HEK293 (cell line): ENCODE results near the gene SAXO1.

ENCODE experiments used
- CTCF ChIA-PET: fragments of 350-600 bp; formaldehyde crosslinking; extraction: SDS; loops from one replicate; lab custom pipeline; 2021; ENCODE audit warnings: antibody characterized with exemption; lab: Yijun Ruan, JAX
- POLR2A ChIA-PET: fragments of 300-600 bp; formaldehyde crosslinking; extraction: SDS; loops from one replicate; lab custom pipeline; 2020; ENCODE audit warnings: antibody characterized with exemption, inconsistent platforms; lab: Yijun Ruan, JAX
- H3K27ac ChIP-seq: fragments of 200-500 bp; sonication (Bioruptor generic); 2 replicates; pipeline ENCODE4 v1.5.1; 2014; ENCODE audit warnings: low read depth, low read length, control low read depth, inconsistent platforms; ENCODE audit errors: extremely low read depth
- H3K36me3 ChIP-seq, 2 experiments: fragments of 200-500 bp in 1 of 2; sonication (Bioruptor generic) in 1 of 2; 1 replicate in 1 of 2; 2 replicates in 1 of 2; pipeline ENCODE4 v1.5.1; 2014 to 2017; ENCODE audit warnings: inconsistent platforms in 2 of 2, low read length in 2 of 2; ENCODE audit not compliant: control insufficient read depth in 2 of 2, insufficient read depth in 1 of 2
- H3K4me1 ChIP-seq: fragments of 200-500 bp; sonication (Bioruptor generic); 2 replicates; pipeline ENCODE4 v1.5.1; 2014; ENCODE audit warnings: mild to moderate bottlenecking, low read length, inconsistent platforms; ENCODE audit not compliant: control insufficient read depth, insufficient read depth
- H3K4me3 ChIP-seq: 2 replicates; pipeline ENCODE4 v1.5.1; 2011; ENCODE audit warnings: low read depth, mild to moderate bottlenecking, control low read depth, low read length, moderate library complexity
- H3K9me3 ChIP-seq: fragments of 200-500 bp; sonication (Bioruptor generic); 2 replicates; pipeline ENCODE4 v1.5.1; 2014; ENCODE audit warnings: low read depth, low read length, inconsistent platforms; ENCODE audit not compliant: control insufficient read depth, insufficient read depth
- EGR2 ChIP-seq: fragments of 450-650 bp; formaldehyde crosslinking; IDR thresholded peaks from 2 replicates; pipeline ENCODE4 v1.5.1; 2016; ENCODE audit warnings: low read depth, missing biosample characterization, missing genetic modification characterization
- GLIS1 ChIP-seq: fragments of 450-650 bp; formaldehyde crosslinking; IDR thresholded peaks from 2 replicates; pipeline ENCODE4 v1.5.1; 2016; ENCODE audit warnings: missing biosample characterization, missing genetic modification characterization
- HOXA7 ChIP-seq: sonication (generic); formaldehyde crosslinking; IDR thresholded peaks from 2 replicates; pipeline ENCODE4 v1.8.1; 2022; ENCODE audit warnings: missing genetic modification reagents, borderline replicate concordance
- KLF8 ChIP-seq: fragments of 450-650 bp; formaldehyde crosslinking; IDR thresholded peaks from 2 replicates; pipeline ENCODE4 v1.5.1; 2016; ENCODE audit warnings: missing biosample characterization, missing genetic modification characterization
- KLF9 ChIP-seq: fragments of 450-650 bp; formaldehyde crosslinking; IDR thresholded peaks from 2 replicates; pipeline ENCODE4 v1.5.1; 2016; ENCODE audit warnings: missing biosample characterization, missing genetic modification characterization, low read depth
- OVOL3 ChIP-seq: fragments of 450-650 bp; formaldehyde crosslinking; IDR thresholded peaks from 2 replicates; pipeline ENCODE4 v1.5.1; 2016; ENCODE audit warnings: missing biosample characterization, missing genetic modification characterization
- SCRT2 ChIP-seq: fragments of 450-650 bp; formaldehyde crosslinking; IDR thresholded peaks from 2 replicates; pipeline ENCODE4 v1.5.1; 2016; ENCODE audit warnings: missing biosample characterization, missing genetic modification characterization
- TRIM28 ChIP-seq: IDR thresholded peaks from 2 replicates; pipeline ENCODE4 v1.6.1; 2011; ENCODE audit warnings: low read length, control low read depth, borderline replicate concordance
- ZFHX2 ChIP-seq: fragments of 450-650 bp; formaldehyde crosslinking; conservative IDR thresholded peaks from 2 replicates; pipeline ENCODE4 v1.5.1; 2016; ENCODE audit warnings: missing biosample characterization, missing genetic modification characterization
- ZNF121 ChIP-seq: fragments of 450-650 bp; formaldehyde crosslinking; IDR thresholded peaks from 2 replicates; pipeline ENCODE4 v1.5.1; 2016; ENCODE audit warnings: missing biosample characterization, missing genetic modification characterization
- ZNF133 ChIP-seq: fragments of 450-650 bp; formaldehyde crosslinking; IDR thresholded peaks from 2 replicates; pipeline ENCODE4 v1.5.1; 2016; ENCODE audit warnings: missing biosample characterization, missing genetic modification characterization
- ZNF16 ChIP-seq: fragments of 450-650 bp; formaldehyde crosslinking; IDR thresholded peaks from 2 replicates; pipeline ENCODE4 v1.5.1; 2016; ENCODE audit warnings: low read depth, missing biosample characterization, missing genetic modification characterization
- ZNF211 ChIP-seq: fragments of 450-650 bp; formaldehyde crosslinking; IDR thresholded peaks from 2 replicates; pipeline ENCODE4 v1.5.1; 2016; ENCODE audit warnings: low read depth, missing biosample characterization, missing genetic modification characterization
- ZNF324 ChIP-seq: fragments of 450-650 bp; formaldehyde crosslinking; IDR thresholded peaks from 2 replicates; pipeline ENCODE4 v1.5.1; 2016; ENCODE audit warnings: missing biosample characterization, missing genetic modification characterization
- ZNF341 ChIP-seq: fragments of 450-650 bp; formaldehyde crosslinking; IDR thresholded peaks from 2 replicates; pipeline ENCODE4; 2016; ENCODE audit warnings: low read depth, missing biosample characterization, missing genetic modification characterization
- ZNF473 ChIP-seq: fragments of 450-650 bp; formaldehyde crosslinking; IDR thresholded peaks from 2 replicates; pipeline ENCODE4 v1.5.1; 2017; ENCODE audit warnings: missing biosample characterization, missing genetic modification characterization
- ZNF521 ChIP-seq: fragments of 450-650 bp; formaldehyde crosslinking; IDR thresholded peaks from 2 replicates; pipeline ENCODE4 v1.5.1; 2017; ENCODE audit warnings: missing biosample characterization, mild to moderate bottlenecking, missing genetic modification characterization
- ZNF549 ChIP-seq: fragments of 450-650 bp; IDR thresholded peaks from 2 replicates; pipeline ENCODE4 v1.5.1; 2018; ENCODE audit warnings: missing biosample characterization, missing genetic modification characterization, mild to moderate bottlenecking, inconsistent platforms, moderate library complexity
- ZNF560 ChIP-seq: fragments of 450-650 bp; formaldehyde crosslinking; IDR thresholded peaks from 2 replicates; pipeline ENCODE4 v1.5.1; 2017; ENCODE audit warnings: missing biosample characterization, missing genetic modification characterization, borderline replicate concordance
- ZNF747 ChIP-seq: fragments of 450-650 bp; formaldehyde crosslinking; IDR thresholded peaks from 2 replicates; pipeline ENCODE4 v1.5.1; 2016; ENCODE audit warnings: missing biosample characterization, missing genetic modification characterization
- ZNF76 ChIP-seq: fragments of 450-650 bp; formaldehyde crosslinking; IDR thresholded peaks from 2 replicates; pipeline ENCODE4; 2016; ENCODE audit warnings: low read depth, missing biosample characterization, missing genetic modification characterization, borderline replicate concordance
- ZNF843 ChIP-seq: fragments of 450-650 bp; formaldehyde crosslinking; IDR thresholded peaks from 2 replicates; pipeline ENCODE4 v1.5.1; 2016; ENCODE audit warnings: missing biosample characterization, missing genetic modification characterization
- TF ChIP-seq, protein P1 (sequence below): fragments of 450-650 bp; formaldehyde crosslinking; IDR thresholded peaks from 2 replicates; pipeline ENCODE4 v1.5.1; 2017; ENCODE audit warnings: missing biosample characterization, missing genetic modification characterization
- TF ChIP-seq, protein P2 (sequence below): fragments of 450-650 bp; formaldehyde crosslinking; IDR thresholded peaks from 2 replicates; pipeline ENCODE4 v1.5.1; 2016; ENCODE audit warnings: missing biosample characterization, missing genetic modification characterization
- TF ChIP-seq, protein P3 (sequence below): IDR thresholded peaks from 2 replicates; pipeline ENCODE4 v1.6.1; 2011; ENCODE audit warnings: mild to moderate bottlenecking, low read depth, low read length, borderline replicate concordance
- TF ChIP-seq, protein P4 (sequence below): fragments of 450-650 bp; formaldehyde crosslinking; IDR thresholded peaks from 2 replicates; pipeline ENCODE4 v1.5.1; 2016; ENCODE audit warnings: missing biosample characterization, missing genetic modification characterization
- TF ChIP-seq, protein P5 (sequence below): fragments of 450-650 bp; formaldehyde crosslinking; IDR thresholded peaks from 2 replicates; pipeline ENCODE4 v1.5.1; 2016; ENCODE audit warnings: missing biosample characterization, missing genetic modification characterization

SAXO1 gene

DNA sequence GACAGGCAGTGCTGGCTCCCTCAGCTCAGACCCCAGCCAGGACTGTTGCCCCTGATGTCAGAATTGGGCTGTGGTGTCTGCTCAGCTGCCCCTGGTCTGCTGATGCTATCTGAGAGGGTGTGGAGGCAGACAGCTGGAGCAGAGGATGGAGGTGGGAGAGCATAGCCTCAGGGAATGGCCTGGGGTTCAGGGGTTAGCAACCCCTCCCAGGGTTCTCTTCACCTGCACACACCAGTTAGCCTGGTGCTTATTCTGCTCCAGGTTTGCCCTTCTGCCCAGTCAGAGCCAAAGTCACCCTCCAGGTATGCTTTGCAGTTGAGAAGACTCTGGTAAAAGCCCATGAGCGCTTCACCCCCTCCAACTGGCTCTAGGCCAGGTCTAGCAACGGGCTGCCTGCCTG, 109.8 kb downstream of the SAXO1 start:
- Histone ChIP-seq H3K27ac (no peak overlapping the region), H3K4me3 (no peak overlapping the region), H3K9me3 (no peaks in the 10 kb centered on the region), H3K36me3 (no peaks in the 10 kb centered on the region), H3K4me1 (no peaks in the 10 kb centered on the region)
- ChIA-PET CTCF (interaction anchor here (0.8 kb wide), 1 partner anchor 11 kb away, joined by 3 read pairs; no protein-coding TSS in a partner anchor), POLR2A (no interaction called here)
- TF ChIP-seq, protein P1, sequence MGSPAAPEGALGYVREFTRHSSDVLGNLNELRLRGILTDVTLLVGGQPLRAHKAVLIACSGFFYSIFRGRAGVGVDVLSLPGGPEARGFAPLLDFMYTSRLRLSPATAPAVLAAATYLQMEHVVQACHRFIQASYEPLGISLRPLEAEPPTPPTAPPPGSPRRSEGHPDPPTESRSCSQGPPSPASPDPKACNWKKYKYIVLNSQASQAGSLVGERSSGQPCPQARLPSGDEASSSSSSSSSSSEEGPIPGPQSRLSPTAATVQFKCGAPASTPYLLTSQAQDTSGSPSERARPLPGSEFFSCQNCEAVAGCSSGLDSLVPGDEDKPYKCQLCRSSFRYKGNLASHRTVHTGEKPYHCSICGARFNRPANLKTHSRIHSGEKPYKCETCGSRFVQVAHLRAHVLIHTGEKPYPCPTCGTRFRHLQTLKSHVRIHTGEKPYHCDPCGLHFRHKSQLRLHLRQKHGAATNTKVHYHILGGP (tag by site-specific recombination), result no peak
- TF ChIP-seq, protein P2, sequence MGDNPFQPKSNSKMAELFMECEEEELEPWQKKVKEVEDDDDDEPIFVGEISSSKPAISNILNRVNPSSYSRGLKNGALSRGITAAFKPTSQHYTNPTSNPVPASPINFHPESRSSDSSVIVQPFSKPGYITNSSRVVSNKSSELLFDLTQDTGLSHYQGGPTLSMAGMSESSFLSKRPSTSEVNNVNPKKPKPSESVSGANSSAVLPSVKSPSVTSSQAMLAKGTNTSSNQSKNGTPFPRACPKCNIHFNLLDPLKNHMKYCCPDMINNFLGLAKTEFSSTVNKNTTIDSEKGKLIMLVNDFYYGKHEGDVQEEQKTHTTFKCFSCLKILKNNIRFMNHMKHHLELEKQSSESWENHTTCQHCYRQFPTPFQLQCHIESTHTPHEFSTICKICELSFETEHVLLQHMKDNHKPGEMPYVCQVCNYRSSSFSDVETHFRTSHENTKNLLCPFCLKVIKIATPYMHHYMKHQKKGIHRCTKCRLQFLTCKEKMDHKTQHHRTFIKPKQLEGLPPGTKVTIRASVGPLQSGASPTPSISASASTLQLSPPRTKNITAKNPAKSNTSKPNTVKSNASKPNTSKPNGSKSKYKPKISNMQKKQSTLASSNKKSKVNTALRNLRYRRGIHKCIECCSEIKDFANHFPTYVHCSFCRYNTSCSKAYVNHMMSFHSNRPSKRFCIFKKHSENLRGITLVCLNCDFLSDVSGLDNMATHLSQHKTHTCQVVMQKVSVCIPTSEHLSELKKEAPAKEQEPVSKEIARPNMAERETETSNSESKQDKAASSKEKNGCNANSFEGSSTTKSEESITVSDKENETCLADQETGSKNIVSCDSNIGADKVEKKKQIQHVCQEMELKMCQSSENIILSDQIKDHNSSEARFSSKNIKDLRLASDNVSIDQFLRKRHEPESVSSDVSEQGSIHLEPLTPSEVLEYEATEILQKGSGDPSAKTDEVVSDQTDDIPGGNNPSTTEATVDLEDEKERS (tag by site-specific recombination), result no peak
- TF ChIP-seq ZNF473 (tag by site-specific recombination) (no peak), ZNF211 (tag by site-specific recombination) (no peak), ZNF121 (tag by site-specific recombination) (no peak), ZNF560 (tag by site-specific recombination) (no peak), GLIS1 (tag by site-specific recombination) (no peak), ZNF747 (no peak), KLF8 (tag by site-specific recombination) (no peak), KLF9 (tag by site-specific recombination) (no peak), TRIM28 (no peak), ZNF133 (tag by site-specific recombination) (no peak), ZNF521 (tag by site-specific recombination) (no peak), ZNF341 (tag by site-specific recombination) (0 out of 2 replicates have a peak, but pooled peaks have one; percentile 14), SCRT2 (tag by site-specific recombination) (no peak), ZNF549 (tag by site-specific recombination) (no peak), EGR2 (tag by site-specific recombination) (peak; percentile 14; the same call in 1 of the 2 replicates), OVOL3 (no peak), HOXA7 (CRISPR knock-in tag) (no peak), ZNF76 (tag by site-specific recombination) (no peak), ZNF324 (tag by site-specific recombination) (no peak), ZFHX2 (tag by site-specific recombination) (peak; percentile 24; the same call in 1 of the 2 replicates), ZNF16 (no peak), ZNF843 (tag by site-specific recombination) (no peak)
- TF ChIP-seq, protein P3, sequence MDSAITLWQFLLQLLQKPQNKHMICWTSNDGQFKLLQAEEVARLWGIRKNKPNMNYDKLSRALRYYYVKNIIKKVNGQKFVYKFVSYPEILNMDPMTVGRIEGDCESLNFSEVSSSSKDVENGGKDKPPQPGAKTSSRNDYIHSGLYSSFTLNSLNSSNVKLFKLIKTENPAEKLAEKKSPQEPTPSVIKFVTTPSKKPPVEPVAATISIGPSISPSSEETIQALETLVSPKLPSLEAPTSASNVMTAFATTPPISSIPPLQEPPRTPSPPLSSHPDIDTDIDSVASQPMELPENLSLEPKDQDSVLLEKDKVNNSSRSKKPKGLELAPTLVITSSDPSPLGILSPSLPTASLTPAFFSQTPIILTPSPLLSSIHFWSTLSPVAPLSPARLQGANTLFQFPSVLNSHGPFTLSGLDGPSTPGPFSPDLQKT, result no peak
- TF ChIP-seq, protein P4, sequence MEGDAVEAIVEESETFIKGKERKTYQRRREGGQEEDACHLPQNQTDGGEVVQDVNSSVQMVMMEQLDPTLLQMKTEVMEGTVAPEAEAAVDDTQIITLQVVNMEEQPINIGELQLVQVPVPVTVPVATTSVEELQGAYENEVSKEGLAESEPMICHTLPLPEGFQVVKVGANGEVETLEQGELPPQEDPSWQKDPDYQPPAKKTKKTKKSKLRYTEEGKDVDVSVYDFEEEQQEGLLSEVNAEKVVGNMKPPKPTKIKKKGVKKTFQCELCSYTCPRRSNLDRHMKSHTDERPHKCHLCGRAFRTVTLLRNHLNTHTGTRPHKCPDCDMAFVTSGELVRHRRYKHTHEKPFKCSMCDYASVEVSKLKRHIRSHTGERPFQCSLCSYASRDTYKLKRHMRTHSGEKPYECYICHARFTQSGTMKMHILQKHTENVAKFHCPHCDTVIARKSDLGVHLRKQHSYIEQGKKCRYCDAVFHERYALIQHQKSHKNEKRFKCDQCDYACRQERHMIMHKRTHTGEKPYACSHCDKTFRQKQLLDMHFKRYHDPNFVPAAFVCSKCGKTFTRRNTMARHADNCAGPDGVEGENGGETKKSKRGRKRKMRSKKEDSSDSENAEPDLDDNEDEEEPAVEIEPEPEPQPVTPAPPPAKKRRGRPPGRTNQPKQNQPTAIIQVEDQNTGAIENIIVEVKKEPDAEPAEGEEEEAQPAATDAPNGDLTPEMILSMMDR (tag by site-specific recombination), result no peak
- TF ChIP-seq, protein P5, sequence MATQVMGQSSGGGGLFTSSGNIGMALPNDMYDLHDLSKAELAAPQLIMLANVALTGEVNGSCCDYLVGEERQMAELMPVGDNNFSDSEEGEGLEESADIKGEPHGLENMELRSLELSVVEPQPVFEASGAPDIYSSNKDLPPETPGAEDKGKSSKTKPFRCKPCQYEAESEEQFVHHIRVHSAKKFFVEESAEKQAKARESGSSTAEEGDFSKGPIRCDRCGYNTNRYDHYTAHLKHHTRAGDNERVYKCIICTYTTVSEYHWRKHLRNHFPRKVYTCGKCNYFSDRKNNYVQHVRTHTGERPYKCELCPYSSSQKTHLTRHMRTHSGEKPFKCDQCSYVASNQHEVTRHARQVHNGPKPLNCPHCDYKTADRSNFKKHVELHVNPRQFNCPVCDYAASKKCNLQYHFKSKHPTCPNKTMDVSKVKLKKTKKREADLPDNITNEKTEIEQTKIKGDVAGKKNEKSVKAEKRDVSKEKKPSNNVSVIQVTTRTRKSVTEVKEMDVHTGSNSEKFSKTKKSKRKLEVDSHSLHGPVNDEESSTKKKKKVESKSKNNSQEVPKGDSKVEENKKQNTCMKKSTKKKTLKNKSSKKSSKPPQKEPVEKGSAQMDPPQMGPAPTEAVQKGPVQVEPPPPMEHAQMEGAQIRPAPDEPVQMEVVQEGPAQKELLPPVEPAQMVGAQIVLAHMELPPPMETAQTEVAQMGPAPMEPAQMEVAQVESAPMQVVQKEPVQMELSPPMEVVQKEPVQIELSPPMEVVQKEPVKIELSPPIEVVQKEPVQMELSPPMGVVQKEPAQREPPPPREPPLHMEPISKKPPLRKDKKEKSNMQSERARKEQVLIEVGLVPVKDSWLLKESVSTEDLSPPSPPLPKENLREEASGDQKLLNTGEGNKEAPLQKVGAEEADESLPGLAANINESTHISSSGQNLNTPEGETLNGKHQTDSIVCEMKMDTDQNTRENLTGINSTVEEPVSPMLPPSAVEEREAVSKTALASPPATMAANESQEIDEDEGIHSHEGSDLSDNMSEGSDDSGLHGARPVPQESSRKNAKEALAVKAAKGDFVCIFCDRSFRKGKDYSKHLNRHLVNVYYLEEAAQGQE (tag by site-specific recombination), result no peak
